Glomerular visceral epithelial cell (primary cell): ENCODE results near the gene WDR72.
"Not testable (repeated sequence)": the region's sequence is repeated elsewhere in the genome, so short reads cannot be mapped to it uniquely, and the experiment has no call there.

Experiments used
- DNase-seq: peaks from one replicate; pipeline ENCODE4 v3.0.0-alpha.2; 2016; ENCODE audit errors: extremely low spot score

Gene WDR72

DNA sequence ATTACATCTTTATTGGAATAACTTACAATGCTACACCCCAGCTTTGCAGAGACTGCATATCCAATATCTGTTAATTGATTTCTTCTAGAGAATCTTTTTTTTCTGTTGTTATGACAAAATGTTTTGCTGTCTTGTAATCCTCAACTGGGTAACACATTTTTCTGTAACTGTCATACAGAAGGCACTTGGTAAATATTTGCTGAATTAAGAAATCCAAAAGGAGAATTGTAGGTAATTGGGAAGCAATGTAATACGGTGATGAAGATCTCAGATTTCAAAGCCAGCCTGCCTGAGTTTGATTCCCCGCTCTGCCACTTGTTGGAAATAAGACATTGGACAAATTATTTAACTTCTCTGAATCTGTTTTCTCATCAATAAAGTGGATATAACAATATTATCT is 169.1 kb downstream of the WDR72 start:
- no peak for DNase-seq

DNA sequence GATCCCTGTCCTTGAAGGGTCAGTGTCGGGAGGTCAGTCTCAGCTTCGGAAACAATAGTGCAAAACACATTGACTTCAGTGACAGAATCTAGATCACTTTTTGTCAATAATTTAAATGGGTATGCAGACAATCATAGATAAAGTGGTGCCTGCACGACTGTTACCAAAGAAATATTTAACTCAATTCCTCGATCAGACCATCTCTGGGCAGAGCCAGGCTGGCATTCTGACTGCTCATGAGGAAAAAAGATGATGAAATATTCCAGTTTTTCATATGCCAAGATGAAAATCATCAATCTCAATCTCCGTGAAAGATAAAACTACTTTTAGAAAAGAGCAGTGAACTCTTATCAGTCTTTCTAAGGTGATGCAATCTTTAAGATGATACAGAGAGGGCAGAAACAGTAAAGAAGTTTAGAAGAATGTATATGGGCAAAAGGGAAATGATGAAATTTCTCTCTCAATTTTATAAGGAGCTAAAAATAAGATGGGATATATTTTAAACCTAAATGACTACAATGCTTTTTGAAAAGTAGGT is 169.9 kb downstream of the WDR72 start:
- no peak for DNase-seq

DNA sequence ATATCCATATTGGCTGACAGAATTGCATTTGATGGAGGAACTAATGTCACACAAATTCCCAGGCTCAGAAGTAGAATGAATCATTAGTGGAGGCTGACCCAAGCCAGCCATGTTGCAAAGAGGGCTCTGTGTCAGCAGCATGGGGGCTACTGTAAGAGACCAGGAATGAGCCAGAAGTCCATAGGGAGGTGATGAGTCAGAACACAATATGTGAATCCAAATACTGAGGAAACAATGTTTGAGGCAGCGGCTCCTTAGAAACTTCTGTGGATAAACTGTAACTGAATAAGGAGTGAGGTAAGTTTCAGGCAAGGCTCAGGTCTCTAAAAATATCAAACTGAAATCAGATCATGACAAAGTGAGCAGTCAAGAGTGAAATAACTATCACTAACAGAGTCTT is 170.7 kb downstream of the WDR72 start:
- DNase-seq = peak; percentile 73

DNA sequence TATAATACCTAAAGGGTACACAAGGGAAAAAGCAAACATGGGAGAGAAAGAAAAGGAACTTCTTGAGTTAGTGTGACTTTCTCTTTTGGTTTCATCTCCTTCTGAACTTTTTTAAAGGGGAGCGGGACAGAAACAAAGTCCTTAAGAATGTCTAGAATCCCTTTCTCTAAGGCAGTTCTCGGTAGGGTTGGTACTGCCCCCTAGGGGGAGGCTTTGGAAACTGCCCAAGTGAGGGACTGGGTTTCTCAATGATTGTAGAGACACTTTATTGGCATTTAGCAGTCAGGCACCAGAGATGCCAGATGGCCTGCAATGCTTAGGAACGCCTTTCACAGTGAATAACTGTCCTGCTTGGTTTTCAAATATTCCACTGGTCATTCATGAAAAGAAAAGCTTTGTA is 172.7 kb downstream of the WDR72 start:
- no peak for DNase-seq

DNA sequence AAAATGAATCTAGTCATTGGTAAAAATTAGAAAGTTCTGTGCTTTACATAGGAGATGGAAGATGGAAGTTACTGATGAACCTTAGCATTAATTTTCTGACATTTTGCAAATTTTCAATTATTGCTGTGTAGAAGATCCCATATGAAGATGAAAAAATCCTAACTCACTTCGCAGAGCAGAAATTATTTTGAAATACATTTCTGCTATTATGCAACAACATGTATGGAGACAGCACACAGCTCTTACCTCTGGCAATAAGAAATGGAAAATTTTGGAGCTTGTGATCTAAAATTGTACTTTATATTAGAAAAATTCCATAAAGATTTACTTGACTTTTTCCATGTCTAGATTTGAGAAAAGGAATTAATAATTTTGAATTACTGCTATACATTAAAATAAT is 177.9 kb downstream of the WDR72 start:
- DNase-seq = no peak

DNA sequence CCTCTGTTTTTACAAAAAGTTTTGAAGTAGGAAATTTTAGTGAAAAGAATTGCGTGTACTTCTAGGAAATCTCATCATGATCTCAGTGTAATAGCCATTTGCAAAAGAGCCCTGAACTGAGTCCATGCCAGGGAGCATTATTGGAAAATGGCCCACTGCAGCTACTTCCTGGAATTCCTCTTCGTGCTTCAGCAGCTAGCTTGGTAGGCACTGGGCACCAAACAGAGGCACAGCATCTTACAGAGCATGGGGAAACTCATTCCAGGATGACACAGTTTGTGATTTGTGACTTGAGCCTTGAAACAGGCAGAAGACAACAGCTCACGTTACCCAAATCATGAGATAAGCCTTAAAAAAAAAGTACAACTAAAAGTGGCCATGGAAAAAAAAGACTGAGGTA is 179.1 kb downstream of the WDR72 start:
- peak; percentile 20 for DNase-seq

DNA sequence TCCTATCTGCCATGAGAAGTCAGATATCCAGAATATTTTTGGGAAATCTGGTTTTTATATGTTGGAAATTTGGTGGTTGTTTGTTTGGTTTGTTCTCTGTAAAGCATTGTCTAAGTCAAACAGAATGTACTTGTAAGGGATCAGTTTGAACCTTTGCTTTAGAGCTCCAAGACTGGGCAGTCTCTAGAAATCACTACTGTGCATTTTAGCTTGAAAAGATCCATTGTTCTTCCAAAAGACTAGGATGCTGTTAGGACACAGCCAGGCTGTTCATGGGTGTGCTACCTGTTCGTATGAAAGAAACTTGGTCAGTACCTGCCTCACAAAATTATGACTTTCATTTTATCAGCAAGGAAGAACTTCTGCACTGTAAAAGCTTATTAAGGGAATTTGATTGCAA is 182.6 kb downstream of the WDR72 start:
- DNase-seq = no peak

DNA sequence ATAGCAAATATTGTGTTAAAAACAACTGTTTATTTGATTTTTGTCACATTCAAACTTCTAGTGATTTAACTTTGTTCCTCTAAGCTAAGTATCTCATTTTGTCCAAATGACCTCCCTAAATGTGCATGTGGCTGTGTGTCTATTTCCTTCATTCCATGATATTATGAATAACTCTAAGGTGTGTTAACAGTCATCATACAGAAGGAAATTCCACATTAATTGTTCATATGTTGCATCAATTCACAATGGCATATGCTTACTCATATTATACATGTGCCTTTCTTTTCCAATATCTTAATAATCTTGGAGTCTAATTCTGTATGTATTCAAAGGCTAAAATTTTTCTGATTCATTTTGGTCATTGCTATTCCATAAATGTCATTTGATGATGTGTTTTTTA is 186.4 kb downstream of the WDR72 start:
- no peak for DNase-seq

DNA sequence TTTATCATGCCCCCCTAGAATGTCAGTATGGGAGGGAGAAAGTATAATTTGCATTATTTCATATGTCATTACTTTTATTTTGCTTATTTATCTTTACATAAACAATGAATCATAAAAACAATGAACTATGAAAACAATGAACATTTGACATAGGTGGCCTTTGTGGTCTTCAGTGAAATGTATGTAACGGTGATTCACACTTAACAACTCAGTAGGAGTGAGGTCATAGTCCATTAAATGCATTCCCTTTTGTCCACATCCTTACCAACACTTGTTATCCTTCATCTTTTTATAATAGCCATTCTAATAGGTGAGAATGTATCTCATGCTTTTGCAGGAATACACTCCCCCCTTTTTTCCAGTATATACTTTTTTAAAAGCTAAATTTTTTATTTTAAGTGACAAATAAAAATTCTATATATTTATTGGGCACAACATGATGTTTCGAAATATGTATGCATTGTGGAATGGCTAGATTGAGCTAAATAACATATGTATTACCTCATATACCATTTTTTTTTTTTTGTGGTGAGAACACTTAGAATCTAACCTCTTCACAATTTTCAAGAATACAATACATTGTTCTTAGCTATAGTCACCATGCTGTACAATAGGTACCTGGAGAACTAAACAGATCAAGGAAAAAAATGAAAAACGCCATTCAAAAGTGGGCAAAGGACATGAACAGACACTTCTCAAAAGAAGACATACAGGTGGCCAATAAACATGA is 189.5 kb downstream of the WDR72 start:
- no peak for DNase-seq

DNA sequence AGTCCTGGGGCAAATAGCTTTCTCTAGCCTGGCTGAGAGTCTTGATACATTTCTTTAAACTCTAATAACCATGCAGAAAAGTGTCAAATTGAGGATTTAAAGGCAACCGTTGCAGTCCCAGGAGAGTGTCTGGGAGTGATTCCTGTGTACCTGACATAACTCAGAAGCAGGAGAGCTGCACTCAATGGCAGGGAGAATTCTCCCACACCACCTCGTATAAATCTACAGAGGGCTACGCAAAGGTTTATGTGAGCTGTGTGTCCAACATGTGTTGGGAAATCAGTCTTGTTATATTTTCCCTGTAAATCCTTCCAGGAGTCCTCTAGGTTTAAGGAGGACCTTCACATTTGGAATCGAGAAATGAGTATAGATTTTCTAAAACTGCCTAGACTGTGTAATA is 192.6 kb downstream of the WDR72 start:
- DNase-seq = no peak

DNA sequence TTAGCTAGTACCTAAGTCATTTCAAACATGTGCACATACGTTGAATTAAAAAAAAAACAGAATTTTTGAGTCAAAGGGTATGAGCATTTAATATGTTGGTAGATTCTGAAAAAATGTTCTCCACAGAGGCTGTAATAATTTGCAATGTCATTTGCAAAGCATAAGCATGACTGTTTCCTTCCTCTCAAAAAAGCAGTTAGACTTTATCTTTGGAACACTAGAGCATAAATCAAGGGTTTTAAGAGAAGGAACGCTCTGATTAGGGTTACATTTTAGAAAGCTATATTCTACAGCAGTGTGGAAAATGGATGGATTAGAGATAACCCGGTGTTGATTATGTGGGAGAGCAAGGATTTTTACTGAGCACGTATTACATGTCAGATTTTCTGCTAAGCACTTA is 193.7 kb downstream of the WDR72 start:
- DNase-seq = no peak

DNA sequence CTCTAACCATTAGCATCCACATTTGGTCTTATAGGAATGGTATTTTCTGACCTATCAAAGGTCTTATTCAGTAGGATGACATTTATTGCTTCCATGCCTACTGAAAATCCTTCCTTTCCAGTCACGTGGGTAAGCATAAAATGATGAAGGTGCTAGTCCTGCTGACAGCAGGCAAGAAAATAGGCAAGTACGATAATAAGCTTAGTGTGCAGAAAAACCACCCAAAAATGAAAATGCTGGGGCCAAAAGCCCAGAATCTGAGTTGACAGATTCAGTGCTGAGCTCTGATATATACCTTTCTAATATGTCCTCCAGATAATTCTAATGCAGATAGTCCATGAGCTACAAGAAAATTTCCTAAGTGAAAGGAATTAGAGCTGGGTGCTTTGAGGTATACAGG is 194.8 kb downstream of the WDR72 start:
- no peak for DNase-seq

DNA sequence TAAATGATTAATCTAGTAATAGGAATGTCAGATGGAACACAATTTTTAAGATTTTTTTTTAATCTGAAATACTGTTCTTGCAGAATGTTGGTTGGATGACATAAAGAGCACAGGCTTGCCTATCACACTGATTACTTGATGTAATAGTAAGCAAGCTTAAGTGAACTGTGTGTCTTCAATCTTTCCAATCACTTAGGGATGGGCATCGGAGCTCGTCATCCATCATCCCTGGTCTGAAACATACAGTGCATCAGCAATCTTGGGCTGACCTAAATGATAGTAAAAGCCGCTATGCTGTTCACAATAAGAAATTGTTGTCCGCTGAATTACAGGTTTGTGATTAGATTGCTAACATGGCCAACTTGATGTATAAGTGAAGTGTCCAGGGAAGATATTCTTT is 195.8 kb downstream of the WDR72 start:
- DNase-seq = no peak

DNA sequence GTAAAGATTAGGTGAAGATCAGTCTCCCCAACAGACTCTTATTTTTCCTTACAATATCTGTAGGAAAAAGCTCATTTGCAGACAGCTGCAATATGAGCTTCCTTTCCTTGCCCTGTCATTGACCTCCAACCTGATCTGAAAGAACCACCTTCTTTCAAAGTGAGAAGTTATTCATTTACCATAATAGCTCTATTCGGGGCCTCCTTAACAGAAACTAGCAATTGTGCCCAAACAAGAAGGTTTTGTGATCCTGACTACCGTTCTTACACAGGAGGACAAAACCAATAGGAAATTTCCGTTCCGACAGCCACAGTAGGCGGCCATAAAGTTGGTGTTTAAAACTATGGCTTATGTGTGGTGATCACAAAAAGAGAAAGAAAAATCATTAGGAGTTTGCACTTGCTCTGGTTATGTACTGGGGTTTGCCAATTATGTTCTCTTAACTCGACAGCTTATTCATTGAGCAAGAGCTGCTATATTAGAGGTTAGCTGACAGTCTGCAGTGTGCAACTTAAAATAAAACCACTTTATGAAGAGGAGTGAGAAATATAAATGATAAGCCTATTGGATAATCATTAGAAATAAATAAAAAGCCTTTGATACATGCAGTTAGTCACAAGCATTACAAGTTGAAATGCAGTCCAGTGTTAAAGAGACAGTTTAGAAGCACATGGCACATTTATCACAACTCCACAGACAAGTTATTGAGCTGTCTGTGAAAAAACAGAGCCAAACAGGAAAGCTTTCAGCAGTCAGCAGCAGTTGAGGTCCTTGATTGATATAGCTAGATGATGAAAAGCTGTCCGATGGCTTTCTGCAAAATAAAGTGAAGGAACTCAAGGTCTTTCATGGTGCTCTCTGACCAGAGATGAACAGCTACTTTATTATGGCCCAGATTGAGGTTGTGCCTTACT is 199.8 kb downstream of the WDR72 start:
- peak; percentile 6 for DNase-seq

DNA sequence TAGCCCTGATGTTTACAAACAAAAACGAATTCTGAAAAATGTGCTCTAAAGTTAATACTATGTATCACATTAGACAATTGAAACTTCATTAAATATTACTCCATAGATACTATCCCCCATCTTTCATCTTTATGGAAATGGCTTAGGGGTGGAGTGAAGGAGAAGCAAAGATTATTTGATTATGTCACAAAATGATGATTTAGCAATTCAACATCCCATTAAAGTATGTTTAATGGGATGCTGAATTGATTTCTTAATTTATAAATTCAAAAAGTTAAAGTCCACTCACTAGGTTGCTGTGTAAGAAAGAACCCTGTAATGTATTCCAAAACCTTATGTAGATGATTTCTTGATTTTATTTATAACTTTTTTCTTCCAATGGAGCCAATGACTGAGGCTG is 201.1 kb downstream of the WDR72 start:
- DNase-seq = no peak

DNA sequence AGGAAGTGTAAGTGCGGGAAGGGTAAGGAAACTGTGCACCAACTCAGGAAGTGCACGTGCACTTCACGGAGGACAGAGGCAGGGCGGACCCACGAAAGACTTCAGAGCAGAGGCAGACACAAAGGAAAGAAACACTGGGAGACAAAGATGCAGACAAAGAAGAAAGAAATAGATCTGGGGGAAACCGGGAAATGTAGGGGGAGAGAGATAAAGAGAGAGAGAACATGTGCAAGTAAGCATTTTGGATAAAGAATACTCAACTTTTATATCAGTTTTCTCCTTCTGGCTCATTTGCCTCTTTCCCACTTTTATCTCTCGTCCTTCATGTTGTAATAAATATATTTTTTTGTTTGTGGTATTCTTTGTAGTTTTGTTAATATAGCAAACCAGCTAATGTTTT is 204.2 kb downstream of the WDR72 start:
- DNase-seq = no peak

DNA sequence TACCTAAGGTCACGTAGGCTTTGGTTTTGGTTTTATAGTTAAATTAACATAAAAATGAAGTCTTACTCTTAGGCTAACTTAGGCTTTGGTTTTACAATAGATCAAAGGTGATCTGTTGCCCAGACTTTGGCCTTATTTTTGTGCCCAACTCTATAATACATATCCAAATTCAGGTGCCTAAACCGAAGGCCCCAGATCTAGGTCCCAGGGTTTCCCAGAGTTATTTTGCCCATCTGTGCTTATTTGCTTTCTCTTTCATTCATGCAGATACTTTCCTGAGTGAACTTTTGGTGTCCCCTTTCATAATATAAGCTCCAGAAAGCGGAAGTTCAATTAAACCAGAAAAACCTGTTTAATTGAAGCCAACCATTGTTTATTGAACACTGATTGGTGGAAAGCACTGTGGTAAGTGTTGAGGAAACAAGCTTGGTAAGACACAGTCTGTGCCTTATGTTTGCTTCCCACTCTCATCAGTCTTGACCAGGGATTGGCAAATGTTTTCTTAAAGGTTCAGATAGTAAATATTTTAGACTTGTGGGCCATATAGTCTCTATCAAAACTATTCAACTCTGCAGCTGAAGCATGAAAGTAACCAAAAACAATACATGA is 209.7 kb downstream of the WDR72 start:
- DNase-seq = no peak

DNA sequence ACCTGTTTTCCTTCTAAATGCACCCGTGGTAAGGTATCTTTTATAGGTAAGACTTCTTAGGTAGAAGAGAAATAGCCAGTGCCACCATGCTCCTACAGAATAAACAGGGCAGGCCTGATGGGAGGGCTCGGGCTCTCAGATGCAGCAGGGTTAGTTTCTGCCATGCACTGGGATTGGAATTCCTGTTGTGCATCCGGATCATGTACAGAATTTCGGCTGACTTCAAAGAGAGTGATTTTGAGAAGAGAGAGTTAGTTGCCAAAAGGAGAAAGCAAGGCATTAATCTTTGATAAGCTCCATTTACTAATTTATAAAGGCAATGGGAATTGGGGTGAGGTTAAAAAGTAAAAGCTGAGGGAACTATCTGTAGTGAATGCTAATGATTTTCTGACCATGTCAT is 211.2 kb downstream of the WDR72 start:
- DNase-seq = no peak

DNA sequence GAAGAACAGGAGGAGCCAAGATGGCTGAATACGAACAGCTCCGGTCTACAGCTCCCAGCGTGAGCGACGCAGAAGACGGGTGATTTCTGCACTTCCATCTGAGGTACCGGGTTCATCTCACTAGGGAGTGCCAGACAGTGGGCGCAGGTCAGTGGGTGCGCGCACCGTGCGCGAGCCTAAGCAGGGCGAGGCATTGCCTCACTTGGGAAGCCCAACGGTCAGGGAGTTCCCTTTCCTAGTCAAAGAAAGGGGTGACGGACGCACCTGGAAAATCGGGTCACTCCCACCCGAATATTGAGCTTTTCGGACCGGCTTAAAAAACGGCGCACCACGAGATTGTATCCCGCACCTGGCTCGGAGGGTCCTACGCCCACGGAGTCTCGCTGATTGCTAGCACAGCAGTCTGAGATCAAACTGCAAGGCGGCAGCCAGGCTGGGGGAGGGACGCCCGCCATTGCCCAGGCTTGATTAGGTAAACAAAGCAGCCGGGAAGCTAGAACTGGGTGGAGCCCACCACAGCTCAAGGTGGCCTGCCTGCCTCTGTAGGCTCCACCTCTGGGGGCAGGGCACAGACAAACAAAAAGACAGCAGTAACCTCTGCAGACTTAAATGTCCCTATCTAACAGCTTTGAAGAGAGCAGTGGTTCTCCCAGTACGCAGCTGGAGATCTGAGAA is 218.7 kb downstream of the WDR72 start:
- not testable (repeated sequence) for DNase-seq

DNA sequence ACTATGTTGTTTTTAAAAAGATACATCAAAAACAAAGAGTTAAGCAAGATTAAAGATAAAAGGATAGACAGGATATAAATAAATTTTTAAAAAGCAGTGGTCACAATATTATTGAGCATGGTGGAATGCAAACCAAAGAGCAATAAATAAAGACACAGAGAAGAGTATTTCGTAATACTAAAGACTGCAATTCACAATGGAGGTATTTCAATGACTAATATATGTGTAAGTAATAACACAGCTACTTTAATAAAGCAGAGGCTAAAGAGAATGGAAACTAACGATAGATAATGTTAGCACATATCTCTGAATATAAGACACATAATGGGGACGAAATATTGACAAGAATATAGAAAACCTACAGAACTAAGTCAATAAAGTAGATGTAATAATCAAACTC is 219.6 kb downstream of the WDR72 start:
- DNase-seq = no peak

DNA sequence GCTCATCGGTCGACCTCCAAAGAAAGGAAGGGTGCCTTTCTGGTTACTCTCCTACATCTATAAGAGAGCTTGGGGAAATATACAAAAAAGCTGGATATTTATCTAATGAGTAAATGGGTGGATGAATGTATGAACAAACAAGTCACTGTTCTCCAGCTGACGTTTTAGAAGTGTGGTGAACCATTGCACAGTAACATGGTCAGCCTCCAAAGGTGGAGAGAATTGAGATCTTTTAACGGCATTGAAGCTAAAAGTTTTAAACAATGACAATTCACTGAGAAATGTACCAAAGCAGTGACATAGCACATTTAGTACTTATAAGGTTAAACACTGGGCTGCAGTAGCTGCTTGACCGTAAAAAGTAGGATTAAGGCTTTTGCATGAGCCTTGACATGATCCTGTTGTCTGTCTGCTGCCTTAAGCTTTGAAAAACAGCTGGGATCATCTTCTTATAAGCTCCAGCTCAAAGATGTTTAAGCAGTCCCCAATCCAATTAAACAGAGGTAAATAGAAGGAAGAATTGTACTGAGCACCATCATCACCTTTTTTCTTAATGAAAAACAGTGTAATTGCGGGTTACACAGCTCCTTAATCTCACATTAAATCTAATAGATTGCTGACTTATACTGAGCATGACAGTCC is 222.9 kb downstream of the WDR72 start:
- DNase-seq = no peak
